ENCODE measurements around the gene DAZL.

- TF ChIP-seq USF1 (IDR thresholded peaks at IDR 0.05; ENCODE audit: borderline replicate concordance, low read depth) (no peak), EZH2phosphoT487 (IDR thresholded peaks at IDR 0.05; ENCODE audit: borderline replicate concordance, low read depth) (no peak), CTCF (IDR thresholded peaks at IDR 0.05) (no peak), TCF12 (IDR thresholded peaks at IDR 0.05) (no peak), TAF1 (IDR thresholded peaks at IDR 0.05; ENCODE audit: borderline replicate concordance, low read depth, low read length) (no peak), YY1 (IDR thresholded peaks at IDR 0.05; ENCODE audit: low read depth) (no peak), POLR2AphosphoS5 (IDR thresholded peaks at IDR 0.05; ENCODE audit: low read depth, low read length) (no peak), FOXM1 (IDR thresholded peaks at IDR 0.05; ENCODE audit: low read depth) (no peak), SMC3 (IDR thresholded peaks at IDR 0.05; ENCODE audit: low read depth, low read length) (no peak), SIN3A (IDR thresholded peaks at IDR 0.05; ENCODE audit: borderline replicate concordance, low read depth, low read length) (no peak), TEAD4 (IDR thresholded peaks at IDR 0.05; ENCODE audit: borderline replicate concordance, insufficient read depth) (no peak), MAX (IDR thresholded peaks at IDR 0.05; ENCODE audit: low read depth) (no peak), EP300 (IDR thresholded peaks at IDR 0.05; ENCODE audit: borderline replicate concordance in 1 of 2, low read depth in 1 of 2, low read length in 1 of 2) (no peak)
These were observed 4.8 kb upstream of the DAZL start for GRCh38 chr3:16609927-16610580.

Data from SK-N-SH (cell line).